HepG2 (cell line): Measurements from ENCODE around the gene GABRB1. TPM values are rescaled to one million over a fixed set of nuclear protein-coding genes. Genes with fewer than 3 reads are reported as not detected.

Source experiments
- ATAC-seq: fragments of 200-7000 bp; cut with Tn5 transposase; 3 replicates; pipeline ENCODE4 v1.9.1; 2020; ENCODE audit warnings: mild to moderate bottlenecking, moderate library complexity
- BruUV-seq: library from RNA; stranded (reverse); fragments of 400-500 nt; replicated peaks from 2 replicates; lab custom pipeline; 2021; lab: Mats Ljungman, UMichigan
- CTCF ChIA-PET: fragments of 300-600 bp; formaldehyde crosslinking; extraction: SDS; loops from one replicate; lab custom pipeline; 2021; ENCODE audit warnings: low total read pairs, inconsistent platforms, low intra/inter-chr PET ratio; lab: Yijun Ruan, JAX
- POLR2A ChIA-PET: fragments of 350-600 bp; sonication (Branson Sonifier 250); formaldehyde crosslinking; loops from one replicate; lab custom pipeline; 2020; ENCODE audit warnings: antibody characterized with exemption, inconsistent platforms; lab: Yijun Ruan, JAX
- DNase-seq: peaks from one replicate; pipeline ENCODE4 v3.0.0-alpha.2; 2015; ENCODE audit warnings: low spot score
- FAIRE-seq: peaks from 3 replicates; lab custom pipeline; 2011; peaks lifted over from hg19 to GRCh38; lab: Jason Lieb, UNC
- H2AFZ ChIP-seq: one replicate; pipeline ENCODE4 v1.6.1; 2011; ENCODE audit warnings: low read length, inconsistent platforms
- H3K27ac ChIP-seq: fragments of 300-600 bp; 3 replicates; pipeline ENCODE4 v1.8.0; 2011; ENCODE audit warnings: mixed run types, mild to moderate bottlenecking, mixed read lengths, low read length, inconsistent platforms; ENCODE audit not compliant: insufficient read depth; ENCODE audit errors: extremely low read length
- H3K27me3 ChIP-seq, 2 experiments: fragments of 200-600 bp in 1 of 2; 2 replicates in 1 of 2; 3 replicates in 1 of 2; pipeline versions ENCODE4 v1.6.0 to v1.8.0; 2011; ENCODE audit warnings: low read length in 2 of 2, mild to moderate bottlenecking in 2 of 2, moderate library complexity in 2 of 2, inconsistent platforms in 1 of 2; ENCODE audit not compliant: insufficient read depth in 2 of 2, control insufficient read depth in 1 of 2
- H3K36me3 ChIP-seq, 2 experiments: fragments of 200-600 bp in 1 of 2; replicated peaks in 1 of 2; 2 replicates in 1 of 2; 3 replicates in 1 of 2; pipeline versions ENCODE4 v1.5.1 to v1.8.0; 2011; ENCODE audit warnings: low read length in 2 of 2, inconsistent platforms in 1 of 2; ENCODE audit not compliant: insufficient read depth in 2 of 2, control insufficient read depth in 1 of 2
- H3K4me1 ChIP-seq: 2 replicates; pipeline ENCODE4 v1.5.1; 2012; ENCODE audit warnings: low read length, inconsistent platforms; ENCODE audit not compliant: insufficient read depth
- H3K4me2 ChIP-seq: 2 replicates; pipeline ENCODE4 v1.6.0; 2011; ENCODE audit warnings: low read depth, low read length, inconsistent platforms
- H3K4me3 ChIP-seq, 3 experiments: fragments of 200-600 bp in 1 of 3; sonication (generic), shearing (Covaris generic) in 1 of 3; replicated peaks in 1 of 3; 2 replicates each; pipeline ENCODE4 v1.5.1; 2011 to 2016; ENCODE audit warnings: low read length in 3 of 3, inconsistent platforms in 2 of 3, low read depth in 2 of 3, mild to moderate bottlenecking in 2 of 3, control low read depth in 1 of 3, mixed read lengths in 1 of 3; ENCODE audit not compliant: insufficient read depth in 1 of 3
- H3K79me2 ChIP-seq: one replicate; pipeline ENCODE4 v1.6.1; 2011; ENCODE audit warnings: low read length, inconsistent platforms; ENCODE audit not compliant: insufficient read depth
- H3K9ac ChIP-seq: 2 replicates; pipeline ENCODE4 v1.6.0; 2011; ENCODE audit warnings: mild to moderate bottlenecking, low read depth, low read length, inconsistent platforms; ENCODE audit not compliant: insufficient read depth
- H3K9me3 ChIP-seq: 2 replicates; pipeline ENCODE4 v1.5.1; 2012; ENCODE audit warnings: mild to moderate bottlenecking, low read length
- H4K20me1 ChIP-seq: 2 replicates; pipeline ENCODE4 v1.6.0; 2011; ENCODE audit warnings: inconsistent platforms, mild to moderate bottlenecking, low read length, moderate library complexity; ENCODE audit not compliant: insufficient read depth
- AKAP8 ChIP-seq: sonication (generic); formaldehyde crosslinking; IDR thresholded peaks from 2 replicates; pipeline ENCODE4 v1.5.1; 2020; ENCODE audit warnings: mild to moderate bottlenecking, missing genetic modification reagents
- PITX1 ChIP-seq: sonication (generic); formaldehyde crosslinking; IDR thresholded peaks from 2 replicates; pipeline ENCODE4 v1.5.1; 2020; ENCODE audit warnings: mild to moderate bottlenecking, missing genetic modification reagents
- SMARCE1 ChIP-seq: fragments of 450-650 bp; IDR thresholded peaks from 2 replicates; pipeline ENCODE4 v1.6.1; 2017; ENCODE audit warnings: borderline replicate concordance
- SRF ChIP-seq: IDR thresholded peaks from 2 replicates; pipeline ENCODE4 v1.6.1; 2011; ENCODE audit warnings: mild to moderate bottlenecking, low read depth, low read length, moderate library complexity
- SYNCRIP ChIP-seq: fragments of 200-400 bp; formaldehyde crosslinking; IDR thresholded peaks from 2 replicates; pipeline ENCODE4 v1.6.1; 2018; ENCODE audit warnings: mild to moderate bottlenecking, low read depth, low read length; ENCODE audit not compliant: insufficient read depth
- TEF ChIP-seq: sonication (generic); formaldehyde crosslinking; IDR thresholded peaks from 2 replicates; pipeline ENCODE4 v1.5.0; 2020; ENCODE audit warnings: missing genetic modification reagents
- THAP8 ChIP-seq: sonication (generic); formaldehyde crosslinking; IDR thresholded peaks from 2 replicates; pipeline ENCODE4 v1.5.1; 2020; ENCODE audit warnings: missing genetic modification reagents, mild to moderate bottlenecking, borderline replicate concordance
- ZNF230 ChIP-seq: sonication (generic); formaldehyde crosslinking; IDR thresholded peaks from 2 replicates; pipeline ENCODE4 v1.4.0; 2020; ENCODE audit warnings: mild to moderate bottlenecking, missing genetic modification reagents
- ZNF367 ChIP-seq: sonication (generic); formaldehyde crosslinking; IDR thresholded peaks from 2 replicates; pipeline ENCODE4 v1.4.0; 2020; ENCODE audit warnings: missing genetic modification reagents, borderline replicate concordance
- WGBS: methylation state at CpG from one replicate; pipeline ENCODE4 v1.1.6; 2017; ENCODE audit warnings: low lambda C conversion rate; 5-methylcytosine and 5-hydroxymethylcytosine counted together
- in situ Hi-C: cut with HindIII; loops from 2 replicates; pipeline ENCODE4 v1.10.0; 2017; ENCODE audit warnings: low pct_unique_long_range_greater_than_20kb; ENCODE audit not compliant: extremely low pct_ligation_motif_present
- intact Hi-C: fragments of 100-400 bp; cut with micrococcal nuclease; formaldehyde crosslinking; loops from one replicate; pipeline ENCODE4 v1.10.0; 2022; ENCODE audit not compliant: unreplicated experiment
- polyA plus RNA-seq, 8 experiments: library from polyadenylated mRNA; depleted of rRNA in 3 of 8; stranded (reverse) in 7 of 8; unstranded in 1 of 8; fragments of >200 nt; fragmentation: Illumina TruSeq in 4 of 8; extraction: Trizol in 4 of 8; gene quantifications; 2 replicates each; pipeline versions ENCODE4 v1.2.1 to v1.2.3, GENCODE V29; 2011 to 2016; ENCODE audit warnings: low read depth in 4 of 8, missing spikeins in 1 of 8, mixed read lengths in 1 of 8; ENCODE audit not compliant: insufficient read depth in 1 of 8
- total RNA-seq, 5 experiments: library from RNA; depleted of rRNA; stranded (reverse); fragments of >200 nt; fragmentation: Illumina TruSeq; extraction: Trizol; gene quantifications; 2 replicates each; pipeline ENCODE4 v1.2.3, GENCODE V29; 2016; ENCODE audit warnings: low read depth in 1 of 5
- TF ChIP-seq, protein P1 (sequence below): sonication (generic); formaldehyde crosslinking; IDR thresholded peaks from 2 replicates; pipeline ENCODE4 v1.5.0; 2020; ENCODE audit warnings: mild to moderate bottlenecking, missing genetic modification reagents, moderate library complexity
- TF ChIP-seq, protein P2 (sequence below): sonication (generic); formaldehyde crosslinking; IDR thresholded peaks from 2 replicates; pipeline ENCODE4 v1.4.0; 2020; ENCODE audit warnings: low read depth, missing genetic modification reagents

GABRB1 gene
- total and polyA plus RNA-seq, 2 of the 13 experiments (the other 11 are each of a cell fraction or from before 2014, with no cell fraction given) = not detected

DNA sequence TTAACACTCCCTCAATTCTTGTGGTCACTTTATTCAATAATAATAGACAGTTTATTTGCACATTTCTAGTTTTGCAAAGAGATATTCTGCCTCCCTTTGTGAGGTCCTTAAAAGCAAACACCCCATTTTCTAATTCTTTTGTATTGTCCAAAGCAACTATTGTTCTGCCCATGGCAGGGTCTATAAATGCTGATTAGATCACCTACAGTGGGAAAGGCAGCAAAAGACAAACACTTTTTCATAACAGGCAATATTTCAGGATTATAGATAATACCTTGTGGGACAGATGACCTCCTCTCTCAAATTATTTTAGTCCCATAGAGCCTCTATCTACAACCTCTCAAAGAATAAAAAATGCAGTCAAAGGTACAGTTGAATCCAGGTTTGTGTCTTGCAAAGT lies 403.6 kb downstream of the GABRB1 start:
- no peak overlapping the region for H3K4me3 ChIP-seq
- POLR2A ChIA-PET = no interaction called here
- ATAC-seq = no peak

GRCh38 chr4:47442980-47443379 lies 411.6 kb downstream of the GABRB1 start:
- H4K20me1 ChIP-seq = no peaks in the 10 kb centered on the region
- FAIRE-seq (no peak), ATAC-seq (no peak), DNase-seq (no peak)
- CTCF ChIA-PET = no interaction called here
- no peak overlapping the region for H3K27ac ChIP-seq
- in situ Hi-C loops (no loop called here), intact Hi-C loops (no loop called here)
- H3K4me1 ChIP-seq = no peaks in the 10 kb centered on the region
- no peak overlapping the region for H3K4me2 ChIP-seq
- no peaks in the 10 kb centered on the region for H3K36me3 ChIP-seq
- no peaks in the 10 kb centered on the region for H3K79me2 ChIP-seq
- no peak overlapping the region for H3K4me3 ChIP-seq
- POLR2A ChIA-PET = no interaction called here
- no peaks in the 10 kb centered on the region for H3K9me3 ChIP-seq
- BruUV-seq = no TSS peak
- 56% methylated on average over 5 of the region's 5 CpGs for WGBS
- H2AFZ ChIP-seq = no peak overlapping the region
- no peaks in the 10 kb centered on the region for H3K27me3 ChIP-seq
- H3K9ac ChIP-seq = no peak overlapping the region
- TF ChIP-seq ZNF230 (CRISPR knock-in tag) (no peak), TEF (no peak), ZNF367 (CRISPR knock-in tag) (no peak), SRF (no peak), THAP8 (CRISPR knock-in tag) (no peak), AKAP8 (CRISPR knock-in tag) (no peak), SMARCE1 (no peak)
- TF ChIP-seq, protein P1, sequence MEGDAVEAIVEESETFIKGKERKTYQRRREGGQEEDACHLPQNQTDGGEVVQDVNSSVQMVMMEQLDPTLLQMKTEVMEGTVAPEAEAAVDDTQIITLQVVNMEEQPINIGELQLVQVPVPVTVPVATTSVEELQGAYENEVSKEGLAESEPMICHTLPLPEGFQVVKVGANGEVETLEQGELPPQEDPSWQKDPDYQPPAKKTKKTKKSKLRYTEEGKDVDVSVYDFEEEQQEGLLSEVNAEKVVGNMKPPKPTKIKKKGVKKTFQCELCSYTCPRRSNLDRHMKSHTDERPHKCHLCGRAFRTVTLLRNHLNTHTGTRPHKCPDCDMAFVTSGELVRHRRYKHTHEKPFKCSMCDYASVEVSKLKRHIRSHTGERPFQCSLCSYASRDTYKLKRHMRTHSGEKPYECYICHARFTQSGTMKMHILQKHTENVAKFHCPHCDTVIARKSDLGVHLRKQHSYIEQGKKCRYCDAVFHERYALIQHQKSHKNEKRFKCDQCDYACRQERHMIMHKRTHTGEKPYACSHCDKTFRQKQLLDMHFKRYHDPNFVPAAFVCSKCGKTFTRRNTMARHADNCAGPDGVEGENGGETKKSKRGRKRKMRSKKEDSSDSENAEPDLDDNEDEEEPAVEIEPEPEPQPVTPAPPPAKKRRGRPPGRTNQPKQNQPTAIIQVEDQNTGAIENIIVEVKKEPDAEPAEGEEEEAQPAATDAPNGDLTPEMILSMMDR = no peak

More for the DNA sequence above, 403.6 kb downstream of the GABRB1 start:
- no peak overlapping the region for H3K9ac ChIP-seq
- H3K36me3 ChIP-seq = no peaks in the 10 kb centered on the region
- H2AFZ ChIP-seq = no peak overlapping the region
- no peak for TF ChIP-seq SYNCRIP
- TF ChIP-seq, protein P2, sequence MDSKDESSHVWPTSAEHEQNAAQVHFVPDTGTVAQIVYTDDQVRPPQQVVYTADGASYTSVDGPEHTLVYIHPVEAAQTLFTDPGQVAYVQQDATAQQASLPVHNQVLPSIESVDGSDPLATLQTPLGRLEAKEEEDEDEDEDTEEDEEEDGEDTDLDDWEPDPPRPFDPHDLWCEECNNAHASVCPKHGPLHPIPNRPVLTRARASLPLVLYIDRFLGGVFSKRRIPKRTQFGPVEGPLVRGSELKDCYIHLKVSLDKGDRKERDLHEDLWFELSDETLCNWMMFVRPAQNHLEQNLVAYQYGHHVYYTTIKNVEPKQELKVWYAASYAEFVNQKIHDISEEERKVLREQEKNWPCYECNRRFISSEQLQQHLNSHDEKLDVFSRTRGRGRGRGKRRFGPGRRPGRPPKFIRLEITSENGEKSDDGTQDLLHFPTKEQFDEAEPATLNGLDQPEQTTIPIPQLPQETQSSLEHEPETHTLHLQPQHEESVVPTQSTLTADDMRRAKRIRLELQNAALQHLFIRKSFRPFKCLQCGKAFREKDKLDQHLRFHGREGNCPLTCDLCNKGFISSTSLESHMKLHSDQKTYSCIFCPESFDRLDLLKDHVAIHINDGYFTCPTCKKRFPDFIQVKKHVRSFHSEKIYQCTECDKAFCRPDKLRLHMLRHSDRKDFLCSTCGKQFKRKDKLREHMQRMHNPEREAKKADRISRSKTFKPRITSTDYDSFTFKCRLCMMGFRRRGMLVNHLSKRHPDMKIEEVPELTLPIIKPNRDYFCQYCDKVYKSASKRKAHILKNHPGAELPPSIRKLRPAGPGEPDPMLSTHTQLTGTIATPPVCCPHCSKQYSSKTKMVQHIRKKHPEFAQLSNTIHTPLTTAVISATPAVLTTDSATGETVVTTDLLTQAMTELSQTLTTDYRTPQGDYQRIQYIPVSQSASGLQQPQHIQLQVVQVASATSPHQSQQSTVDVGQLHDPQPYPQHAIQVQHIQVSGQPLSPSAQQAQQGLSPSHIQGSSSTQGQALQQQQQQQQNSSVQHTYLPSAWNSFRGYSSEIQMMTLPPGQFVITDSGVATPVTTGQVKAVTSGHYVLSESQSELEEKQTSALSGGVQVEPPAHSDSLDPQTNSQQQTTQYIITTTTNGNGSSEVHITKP = no peak
- TF ChIP-seq PITX1 (CRISPR knock-in tag) = no peak
- CTCF ChIA-PET = no interaction called here
- no peaks in the 10 kb centered on the region for H3K9me3 ChIP-seq
- in situ Hi-C loops = no loop called here
- no peaks in the 10 kb centered on the region for H3K79me2 ChIP-seq
- no TSS peak for BruUV-seq
- H3K27ac ChIP-seq = no peak overlapping the region
- no peaks in the 10 kb centered on the region for H3K27me3 ChIP-seq
- H4K20me1 ChIP-seq = no peaks in the 10 kb centered on the region
- H3K4me1 ChIP-seq = no peaks in the 10 kb centered on the region
- no peak for DNase-seq
- H3K4me2 ChIP-seq = no peak overlapping the region
- FAIRE-seq = no peak
- intact Hi-C loops = no loop called here
